ENCODE measurements around the gene MADD. TPM values are rescaled to one million over a fixed set of nuclear protein-coding genes. Genes with fewer than 3 reads are reported as not detected.
A peak's percentile ranks its signal among the peaks of the same experiment; 100 is the strongest.

Gene MADD
- polyA plus RNA-seq, 1 donor from 2014 or later = 66.9 TPM

DNA sequence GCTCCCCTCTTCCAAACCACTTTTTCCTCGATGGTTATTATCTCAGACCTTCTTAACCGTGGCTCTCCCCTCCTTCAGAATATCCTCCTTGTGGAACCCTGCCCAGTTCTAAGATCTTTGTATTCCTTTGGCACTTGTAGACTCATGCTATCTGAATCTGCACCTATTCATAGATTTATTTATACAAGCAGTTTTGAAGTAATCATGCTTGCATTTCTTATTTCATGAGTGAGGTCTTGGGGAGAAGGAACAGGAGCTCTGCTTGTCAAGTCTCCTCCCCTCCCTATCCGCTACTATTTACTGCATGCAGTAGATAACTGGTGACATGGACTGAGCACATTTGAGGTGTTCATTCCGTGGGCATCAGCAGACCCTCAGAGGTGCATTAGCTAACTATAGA, 5.4 kb upstream of the MADD start:
- Histone ChIP-seq H3K9me3 (ENCODE audit: low read length) (no peaks in the 10 kb centered on the region), H3K4me2 (ENCODE audit: low read length) (no peak overlapping the region), H3K79me2 (replicated peaks; ENCODE audit: insufficient read depth, low read length) (no peaks in the 10 kb centered on the region), H4K20me1 (ENCODE audit: insufficient read depth) (no peaks in the 10 kb centered on the region), H3K27me3 (ENCODE audit: insufficient read depth, low read depth, low read length) (no peaks in the 10 kb centered on the region), H3K9ac (ENCODE audit: low read length) (no peak overlapping the region), H3K4me3 (ENCODE audit: low read length) (no peak overlapping the region), H3K9me2 (ENCODE audit: insufficient read depth, low read length) (no peaks in the 10 kb centered on the region), H3K27ac (ENCODE audit: low read length) (no peak overlapping the region), H3F3A (ENCODE audit: insufficient read depth, low read length, poor library complexity, severe bottlenecking) (peaks cover 4% of the 10 kb centered on the region), H2AFZ (ENCODE audit: low read depth, low read length) (no peak overlapping the region), H3K36me3 (ENCODE audit: insufficient read depth, low read length) (no peaks in the 10 kb centered on the region)
- TF ChIP-seq MXI1 (conservative IDR thresholded peaks at IDR 0.05; ENCODE audit: poor library complexity, severe bottlenecking) (no peak), EZH2 (IDR thresholded peaks at IDR 0.05; ENCODE audit: borderline replicate concordance, insufficient read depth, low read length, poor library complexity, severe bottlenecking) (no peak), EP300 (conservative IDR thresholded peaks at IDR 0.05; ENCODE audit: poor library complexity, severe bottlenecking) (no peak), TAF1 (IDR thresholded peaks at IDR 0.05; ENCODE audit: low read depth) (no peak)
- TF ChIP-seq, protein P1, sequence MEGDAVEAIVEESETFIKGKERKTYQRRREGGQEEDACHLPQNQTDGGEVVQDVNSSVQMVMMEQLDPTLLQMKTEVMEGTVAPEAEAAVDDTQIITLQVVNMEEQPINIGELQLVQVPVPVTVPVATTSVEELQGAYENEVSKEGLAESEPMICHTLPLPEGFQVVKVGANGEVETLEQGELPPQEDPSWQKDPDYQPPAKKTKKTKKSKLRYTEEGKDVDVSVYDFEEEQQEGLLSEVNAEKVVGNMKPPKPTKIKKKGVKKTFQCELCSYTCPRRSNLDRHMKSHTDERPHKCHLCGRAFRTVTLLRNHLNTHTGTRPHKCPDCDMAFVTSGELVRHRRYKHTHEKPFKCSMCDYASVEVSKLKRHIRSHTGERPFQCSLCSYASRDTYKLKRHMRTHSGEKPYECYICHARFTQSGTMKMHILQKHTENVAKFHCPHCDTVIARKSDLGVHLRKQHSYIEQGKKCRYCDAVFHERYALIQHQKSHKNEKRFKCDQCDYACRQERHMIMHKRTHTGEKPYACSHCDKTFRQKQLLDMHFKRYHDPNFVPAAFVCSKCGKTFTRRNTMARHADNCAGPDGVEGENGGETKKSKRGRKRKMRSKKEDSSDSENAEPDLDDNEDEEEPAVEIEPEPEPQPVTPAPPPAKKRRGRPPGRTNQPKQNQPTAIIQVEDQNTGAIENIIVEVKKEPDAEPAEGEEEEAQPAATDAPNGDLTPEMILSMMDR (IDR thresholded peaks at IDR 0.05; ENCODE audit: poor library complexity, severe bottlenecking) = no peak
- TF ChIP-seq, protein P2, sequence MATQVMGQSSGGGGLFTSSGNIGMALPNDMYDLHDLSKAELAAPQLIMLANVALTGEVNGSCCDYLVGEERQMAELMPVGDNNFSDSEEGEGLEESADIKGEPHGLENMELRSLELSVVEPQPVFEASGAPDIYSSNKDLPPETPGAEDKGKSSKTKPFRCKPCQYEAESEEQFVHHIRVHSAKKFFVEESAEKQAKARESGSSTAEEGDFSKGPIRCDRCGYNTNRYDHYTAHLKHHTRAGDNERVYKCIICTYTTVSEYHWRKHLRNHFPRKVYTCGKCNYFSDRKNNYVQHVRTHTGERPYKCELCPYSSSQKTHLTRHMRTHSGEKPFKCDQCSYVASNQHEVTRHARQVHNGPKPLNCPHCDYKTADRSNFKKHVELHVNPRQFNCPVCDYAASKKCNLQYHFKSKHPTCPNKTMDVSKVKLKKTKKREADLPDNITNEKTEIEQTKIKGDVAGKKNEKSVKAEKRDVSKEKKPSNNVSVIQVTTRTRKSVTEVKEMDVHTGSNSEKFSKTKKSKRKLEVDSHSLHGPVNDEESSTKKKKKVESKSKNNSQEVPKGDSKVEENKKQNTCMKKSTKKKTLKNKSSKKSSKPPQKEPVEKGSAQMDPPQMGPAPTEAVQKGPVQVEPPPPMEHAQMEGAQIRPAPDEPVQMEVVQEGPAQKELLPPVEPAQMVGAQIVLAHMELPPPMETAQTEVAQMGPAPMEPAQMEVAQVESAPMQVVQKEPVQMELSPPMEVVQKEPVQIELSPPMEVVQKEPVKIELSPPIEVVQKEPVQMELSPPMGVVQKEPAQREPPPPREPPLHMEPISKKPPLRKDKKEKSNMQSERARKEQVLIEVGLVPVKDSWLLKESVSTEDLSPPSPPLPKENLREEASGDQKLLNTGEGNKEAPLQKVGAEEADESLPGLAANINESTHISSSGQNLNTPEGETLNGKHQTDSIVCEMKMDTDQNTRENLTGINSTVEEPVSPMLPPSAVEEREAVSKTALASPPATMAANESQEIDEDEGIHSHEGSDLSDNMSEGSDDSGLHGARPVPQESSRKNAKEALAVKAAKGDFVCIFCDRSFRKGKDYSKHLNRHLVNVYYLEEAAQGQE (IDR thresholded peaks at IDR 0.05; ENCODE audit: borderline replicate concordance) = no peak

DNA sequence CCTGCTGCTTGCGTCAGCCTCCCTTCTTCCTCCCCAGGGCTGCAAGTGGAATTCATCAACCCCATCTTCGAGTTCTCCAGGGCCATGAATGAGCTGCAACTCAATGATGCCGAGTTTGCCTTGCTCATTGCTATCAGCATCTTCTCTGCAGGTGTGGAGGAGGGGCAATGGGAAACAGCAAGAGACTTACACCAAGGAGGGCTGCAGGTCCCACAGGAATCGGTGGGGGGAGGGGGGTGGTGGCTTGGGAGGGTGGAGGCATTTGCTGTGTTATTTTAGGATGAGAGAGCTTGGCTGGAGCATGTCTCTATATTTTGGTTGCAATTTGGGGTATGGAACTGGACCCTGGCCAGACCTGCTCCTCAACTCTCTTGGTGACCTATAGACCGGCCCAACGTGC, 2.1 kb upstream of the MADD start:
- Histone ChIP-seq H3K36me3 (ENCODE audit: insufficient read depth, low read length) (no peaks in the 10 kb centered on the region), H3K9me2 (ENCODE audit: insufficient read depth, low read length) (no peaks in the 10 kb centered on the region), H4K20me1 (ENCODE audit: insufficient read depth) (peaks cover 3% of the 10 kb centered on the region), H3F3A (ENCODE audit: insufficient read depth, low read length, poor library complexity, severe bottlenecking) (peaks cover 4% of the 10 kb centered on the region), H3K9me3 (ENCODE audit: low read length) (no peaks in the 10 kb centered on the region), H3K4me2 (ENCODE audit: low read length) (no peak overlapping the region), H2AFZ (ENCODE audit: low read depth, low read length) (no peak overlapping the region), H3K4me3 (ENCODE audit: low read length) (no peak overlapping the region), H3K27ac (ENCODE audit: low read length) (peak overlapping the region; percentile 89), H3K9ac (ENCODE audit: low read length) (no peak overlapping the region), H3K79me2 (replicated peaks; ENCODE audit: insufficient read depth, low read length) (peaks cover 22% of the 10 kb centered on the region), H3K27me3 (ENCODE audit: insufficient read depth, low read depth, low read length) (no peaks in the 10 kb centered on the region)
- TF ChIP-seq EP300 (conservative IDR thresholded peaks at IDR 0.05; ENCODE audit: poor library complexity, severe bottlenecking) (no peak), EZH2 (IDR thresholded peaks at IDR 0.05; ENCODE audit: borderline replicate concordance, insufficient read depth, low read length, poor library complexity, severe bottlenecking) (no peak), TAF1 (IDR thresholded peaks at IDR 0.05; ENCODE audit: low read depth) (no peak), POLR2AphosphoS5 (IDR thresholded peaks at IDR 0.05) (no peak), MXI1 (conservative IDR thresholded peaks at IDR 0.05; ENCODE audit: poor library complexity, severe bottlenecking) (no peak), SMC3 (conservative IDR thresholded peaks at IDR 0.05; ENCODE audit: poor library complexity) (no peak), RAD21 (conservative IDR thresholded peaks at IDR 0.05) (no peak)
- TF ChIP-seq, protein P1 (IDR thresholded peaks at IDR 0.05; ENCODE audit: poor library complexity, severe bottlenecking) = no peak
- TF ChIP-seq, protein P2 (IDR thresholded peaks at IDR 0.05; ENCODE audit: borderline replicate concordance) = no peak
